ENCODE data around the gene PRDX6.
"Not testable (repeated sequence)": the region's sequence is repeated elsewhere in the genome, so short reads cannot be mapped to it uniquely, and the experiment has no call there.

DNA sequence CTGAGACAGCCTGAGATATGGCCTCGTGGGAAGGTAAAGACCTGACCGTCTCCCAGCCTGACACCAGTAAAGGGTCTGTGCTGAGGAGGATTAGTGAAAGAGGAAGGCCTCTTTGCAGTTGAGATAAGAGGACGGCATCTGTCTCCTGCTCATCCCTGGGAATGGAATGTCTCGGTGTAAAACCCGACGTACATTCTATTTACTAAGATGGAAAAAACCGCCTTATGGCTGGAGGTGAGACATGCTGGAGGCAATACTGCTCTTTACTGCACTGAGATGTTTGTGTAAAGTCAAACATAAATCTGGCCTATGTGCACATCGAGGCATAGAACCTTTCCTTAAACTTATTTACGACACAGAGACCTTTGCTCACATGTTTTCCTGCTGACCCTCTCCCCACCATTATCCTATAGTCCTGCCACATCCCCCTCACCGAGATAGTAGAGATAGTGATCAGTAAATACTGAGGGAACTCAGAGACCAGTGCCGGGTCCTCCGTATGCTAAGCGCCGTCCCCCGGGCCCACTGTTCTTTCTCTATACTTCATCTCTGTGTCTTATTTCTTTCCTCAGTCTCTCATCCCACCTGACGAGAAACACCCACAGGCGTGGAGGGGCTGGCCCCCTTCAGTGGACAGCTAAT, 2.2 kb upstream of the PRDX6 start:
- not testable (repeated sequence) for TF ChIP-seq CEBPB (IDR thresholded peaks at IDR 0.05; ENCODE audit: low read depth, low read length); RCOR1 (IDR thresholded peaks at IDR 0.05; ENCODE audit: insufficient replicate concordance, low read length); POLR2A (IDR thresholded peaks at IDR 0.05; ENCODE audit: low read depth, low read length)
- TF ChIP-seq, protein P1, sequence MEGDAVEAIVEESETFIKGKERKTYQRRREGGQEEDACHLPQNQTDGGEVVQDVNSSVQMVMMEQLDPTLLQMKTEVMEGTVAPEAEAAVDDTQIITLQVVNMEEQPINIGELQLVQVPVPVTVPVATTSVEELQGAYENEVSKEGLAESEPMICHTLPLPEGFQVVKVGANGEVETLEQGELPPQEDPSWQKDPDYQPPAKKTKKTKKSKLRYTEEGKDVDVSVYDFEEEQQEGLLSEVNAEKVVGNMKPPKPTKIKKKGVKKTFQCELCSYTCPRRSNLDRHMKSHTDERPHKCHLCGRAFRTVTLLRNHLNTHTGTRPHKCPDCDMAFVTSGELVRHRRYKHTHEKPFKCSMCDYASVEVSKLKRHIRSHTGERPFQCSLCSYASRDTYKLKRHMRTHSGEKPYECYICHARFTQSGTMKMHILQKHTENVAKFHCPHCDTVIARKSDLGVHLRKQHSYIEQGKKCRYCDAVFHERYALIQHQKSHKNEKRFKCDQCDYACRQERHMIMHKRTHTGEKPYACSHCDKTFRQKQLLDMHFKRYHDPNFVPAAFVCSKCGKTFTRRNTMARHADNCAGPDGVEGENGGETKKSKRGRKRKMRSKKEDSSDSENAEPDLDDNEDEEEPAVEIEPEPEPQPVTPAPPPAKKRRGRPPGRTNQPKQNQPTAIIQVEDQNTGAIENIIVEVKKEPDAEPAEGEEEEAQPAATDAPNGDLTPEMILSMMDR (conservative IDR thresholded peaks at IDR 0.05; ENCODE audit: low read depth, low read length) = not testable (repeated sequence)

All from IMR-90 (cell line).